HepG2 (cell line): ENCODE data around the gene AGBL1. TPM values are rescaled to one million over a fixed set of nuclear protein-coding genes. Genes with fewer than 3 reads are reported as not detected.

Experiments
- ATAC-seq: fragments of 200-7000 bp; cut with Tn5 transposase; 3 replicates; pipeline ENCODE4 v1.9.1; 2020; ENCODE audit warnings: mild to moderate bottlenecking, moderate library complexity
- BruUV-seq: library from RNA; stranded (reverse); fragments of 400-500 nt; replicated peaks from 2 replicates; lab custom pipeline; 2021; lab: Mats Ljungman, UMichigan
- CTCF ChIA-PET: fragments of 300-600 bp; formaldehyde crosslinking; extraction: SDS; loops from one replicate; lab custom pipeline; 2021; ENCODE audit warnings: low total read pairs, inconsistent platforms, low intra/inter-chr PET ratio; lab: Yijun Ruan, JAX
- POLR2A ChIA-PET: fragments of 350-600 bp; sonication (Branson Sonifier 250); formaldehyde crosslinking; loops from one replicate; lab custom pipeline; 2020; ENCODE audit warnings: antibody characterized with exemption, inconsistent platforms; lab: Yijun Ruan, JAX
- DNase-seq: peaks from one replicate; pipeline ENCODE4 v3.0.0-alpha.2; 2015; ENCODE audit warnings: low spot score
- FAIRE-seq: peaks from 3 replicates; lab custom pipeline; 2011; peaks lifted over from hg19 to GRCh38; lab: Jason Lieb, UNC
- H2AFZ ChIP-seq: one replicate; pipeline ENCODE4 v1.6.1; 2011; ENCODE audit warnings: low read length, inconsistent platforms
- H3K27ac ChIP-seq: fragments of 300-600 bp; 3 replicates; pipeline ENCODE4 v1.8.0; 2011; ENCODE audit warnings: mixed run types, mild to moderate bottlenecking, mixed read lengths, low read length, inconsistent platforms; ENCODE audit not compliant: insufficient read depth; ENCODE audit errors: extremely low read length
- H3K27me3 ChIP-seq, 2 experiments: fragments of 200-600 bp in 1 of 2; 2 replicates in 1 of 2; 3 replicates in 1 of 2; pipeline versions ENCODE4 v1.6.0 to v1.8.0; 2011; ENCODE audit warnings: low read length in 2 of 2, mild to moderate bottlenecking in 2 of 2, moderate library complexity in 2 of 2, inconsistent platforms in 1 of 2; ENCODE audit not compliant: insufficient read depth in 2 of 2, control insufficient read depth in 1 of 2
- H3K36me3 ChIP-seq, 2 experiments: fragments of 200-600 bp in 1 of 2; replicated peaks in 1 of 2; 2 replicates in 1 of 2; 3 replicates in 1 of 2; pipeline versions ENCODE4 v1.5.1 to v1.8.0; 2011; ENCODE audit warnings: low read length in 2 of 2, inconsistent platforms in 1 of 2; ENCODE audit not compliant: insufficient read depth in 2 of 2, control insufficient read depth in 1 of 2
- H3K4me1 ChIP-seq: 2 replicates; pipeline ENCODE4 v1.5.1; 2012; ENCODE audit warnings: low read length, inconsistent platforms; ENCODE audit not compliant: insufficient read depth
- H3K4me2 ChIP-seq: 2 replicates; pipeline ENCODE4 v1.6.0; 2011; ENCODE audit warnings: low read depth, low read length, inconsistent platforms
- H3K4me3 ChIP-seq, 3 experiments: fragments of 200-600 bp in 1 of 3; sonication (generic), shearing (Covaris generic) in 1 of 3; replicated peaks in 1 of 3; 2 replicates each; pipeline ENCODE4 v1.5.1; 2011 to 2016; ENCODE audit warnings: low read length in 3 of 3, inconsistent platforms in 2 of 3, low read depth in 2 of 3, mild to moderate bottlenecking in 2 of 3, control low read depth in 1 of 3, mixed read lengths in 1 of 3; ENCODE audit not compliant: insufficient read depth in 1 of 3
- H3K79me2 ChIP-seq: one replicate; pipeline ENCODE4 v1.6.1; 2011; ENCODE audit warnings: low read length, inconsistent platforms; ENCODE audit not compliant: insufficient read depth
- H3K9ac ChIP-seq: 2 replicates; pipeline ENCODE4 v1.6.0; 2011; ENCODE audit warnings: mild to moderate bottlenecking, low read depth, low read length, inconsistent platforms; ENCODE audit not compliant: insufficient read depth
- H3K9me3 ChIP-seq: 2 replicates; pipeline ENCODE4 v1.5.1; 2012; ENCODE audit warnings: mild to moderate bottlenecking, low read length
- H4K20me1 ChIP-seq: 2 replicates; pipeline ENCODE4 v1.6.0; 2011; ENCODE audit warnings: inconsistent platforms, mild to moderate bottlenecking, low read length, moderate library complexity; ENCODE audit not compliant: insufficient read depth
- ARID4A ChIP-seq: sonication (generic); formaldehyde crosslinking; IDR thresholded peaks from 2 replicates; pipeline ENCODE4 v1.5.0; 2020; ENCODE audit warnings: mild to moderate bottlenecking, missing genetic modification reagents, borderline replicate concordance
- BATF2 ChIP-seq: sonication (generic); formaldehyde crosslinking; IDR thresholded peaks from 2 replicates; pipeline ENCODE4 v1.8.0; 2022; ENCODE audit warnings: mild to moderate bottlenecking, missing genetic modification reagents, moderate library complexity
- CERS6 ChIP-seq: sonication (generic); formaldehyde crosslinking; IDR thresholded peaks from 2 replicates; pipeline ENCODE4 v1.5.0; 2020; ENCODE audit warnings: missing genetic modification reagents
- MBD4 ChIP-seq: IDR thresholded peaks from 2 replicates; pipeline ENCODE4 v1.6.1; 2012; ENCODE audit warnings: low read length, inconsistent platforms, borderline replicate concordance
- NFIC ChIP-seq: IDR thresholded peaks from 2 replicates; pipeline ENCODE4 v1.6.1; 2012; ENCODE audit warnings: mild to moderate bottlenecking, low read length, inconsistent platforms
- REL ChIP-seq: sonication (generic); formaldehyde crosslinking; conservative IDR thresholded peaks from 2 replicates; pipeline ENCODE4 v1.8.0; 2022; ENCODE audit warnings: mild to moderate bottlenecking, missing genetic modification reagents, moderate library complexity
- RELA ChIP-seq: sonication (generic); formaldehyde crosslinking; IDR thresholded peaks from 2 replicates; pipeline ENCODE4 v1.4.0; 2020; ENCODE audit warnings: missing genetic modification reagents
- SIX4 ChIP-seq: sonication (generic); formaldehyde crosslinking; IDR thresholded peaks from 2 replicates; pipeline ENCODE4 v1.4.0; 2020; ENCODE audit warnings: missing genetic modification reagents
- ZBTB7B ChIP-seq: sonication (generic); formaldehyde crosslinking; IDR thresholded peaks from 2 replicates; pipeline ENCODE4 v1.4.0; 2020; ENCODE audit warnings: missing genetic modification reagents
- ZBTB8A ChIP-seq: sonication (generic); formaldehyde crosslinking; IDR thresholded peaks from 2 replicates; pipeline ENCODE4 v1.4.0; 2020; ENCODE audit warnings: mild to moderate bottlenecking, low read depth, missing genetic modification reagents, borderline replicate concordance
- ZNF160 ChIP-seq: sonication (generic); formaldehyde crosslinking; IDR thresholded peaks from 2 replicates; pipeline ENCODE4 v1.8.0; 2022; ENCODE audit warnings: mild to moderate bottlenecking, inconsistent platforms, missing genetic modification reagents
- ZNF234 ChIP-seq: sonication (generic); formaldehyde crosslinking; conservative IDR thresholded peaks from 2 replicates; pipeline ENCODE4 v1.5.1; 2020; ENCODE audit warnings: mild to moderate bottlenecking, missing genetic modification reagents
- ZNF30 ChIP-seq: sonication (generic); formaldehyde crosslinking; IDR thresholded peaks from 2 replicates; pipeline ENCODE4 v1.5.0; 2020; ENCODE audit warnings: mild to moderate bottlenecking, missing genetic modification reagents
- ZNF382 ChIP-seq: sonication (generic); formaldehyde crosslinking; IDR thresholded peaks from 2 replicates; pipeline ENCODE4 v1.5.0; 2020; ENCODE audit warnings: missing genetic modification reagents, mild to moderate bottlenecking, borderline replicate concordance
- ZNF441 ChIP-seq: sonication (generic); formaldehyde crosslinking; IDR thresholded peaks from 2 replicates; pipeline ENCODE4 v1.7.0; 2021; ENCODE audit warnings: missing genetic modification reagents, borderline replicate concordance
- ZNF616 ChIP-seq: sonication (generic); formaldehyde crosslinking; IDR thresholded peaks from 2 replicates; pipeline ENCODE4 v1.5.0; 2020; ENCODE audit warnings: low read depth, mild to moderate bottlenecking, missing genetic modification reagents
- ZNF749 ChIP-seq: sonication (generic); formaldehyde crosslinking; IDR thresholded peaks from 2 replicates; pipeline ENCODE4 v1.8.0; 2022; ENCODE audit warnings: mild to moderate bottlenecking, missing genetic modification reagents, moderate library complexity, borderline replicate concordance
- ZNF816 ChIP-seq: sonication (generic); formaldehyde crosslinking; IDR thresholded peaks from 2 replicates; pipeline ENCODE4 v1.8.0; 2022; ENCODE audit warnings: missing genetic modification reagents, mild to moderate bottlenecking, borderline replicate concordance
- ZNF841 ChIP-seq: sonication (generic); formaldehyde crosslinking; IDR thresholded peaks from 2 replicates; pipeline ENCODE4 v1.8.1; 2023; ENCODE audit warnings: missing genetic modification reagents, borderline replicate concordance
- WGBS: methylation state at CpG from one replicate; pipeline ENCODE4 v1.1.6; 2017; ENCODE audit warnings: low lambda C conversion rate; 5-methylcytosine and 5-hydroxymethylcytosine counted together
- in situ Hi-C: cut with HindIII; loops from 2 replicates; pipeline ENCODE4 v1.10.0; 2017; ENCODE audit warnings: low pct_unique_long_range_greater_than_20kb; ENCODE audit not compliant: extremely low pct_ligation_motif_present
- intact Hi-C: fragments of 100-400 bp; cut with micrococcal nuclease; formaldehyde crosslinking; loops from one replicate; pipeline ENCODE4 v1.10.0; 2022; ENCODE audit not compliant: unreplicated experiment
- polyA plus RNA-seq, 8 experiments: library from polyadenylated mRNA; depleted of rRNA in 3 of 8; stranded (reverse) in 7 of 8; unstranded in 1 of 8; fragments of >200 nt; fragmentation: Illumina TruSeq in 4 of 8; extraction: Trizol in 4 of 8; gene quantifications; 2 replicates each; pipeline versions ENCODE4 v1.2.1 to v1.2.3, GENCODE V29; 2011 to 2016; ENCODE audit warnings: low read depth in 4 of 8, missing spikeins in 1 of 8, mixed read lengths in 1 of 8; ENCODE audit not compliant: insufficient read depth in 1 of 8
- total RNA-seq, 5 experiments: library from RNA; depleted of rRNA; stranded (reverse); fragments of >200 nt; fragmentation: Illumina TruSeq; extraction: Trizol; gene quantifications; 2 replicates each; pipeline ENCODE4 v1.2.3, GENCODE V29; 2016; ENCODE audit warnings: low read depth in 1 of 5

AGBL1 gene
- total and polyA plus RNA-seq, 2 of the 13 experiments (the other 11 are each of a cell fraction or from before 2014, with no cell fraction given): 0.01 TPM; not detected in 1

GRCh38 chr15:86833595-86833994 lies 753.9 kb downstream of the AGBL1 start (continued):
- TF ChIP-seq BATF2 (no peak), ZNF160 (CRISPR knock-in tag) (no peak), ZNF841 (CRISPR knock-in tag) (no peak), NFIC (no peak), ZNF30 (no peak), MBD4 (no peak), ZBTB8A (no peak), ZNF616 (CRISPR knock-in tag) (no peak)
- TF ChIP-seq, all 625 proteins: peak for 0

- in situ Hi-C loops (no loop called here), intact Hi-C loops (no loop called here)
- no peak overlapping the region for H3K9ac ChIP-seq
- no TSS peak for BruUV-seq
- H2AFZ ChIP-seq: no peak overlapping the region
- no peaks in the 10 kb centered on the region for H3K36me3 ChIP-seq
- no peaks in the 10 kb centered on the region for H3K27me3 ChIP-seq
- no peak overlapping the region for H3K27ac ChIP-seq
- H3K79me2 ChIP-seq: no peaks in the 10 kb centered on the region
- H3K4me3 ChIP-seq: no peak overlapping the region
- no peak overlapping the region for H3K4me2 ChIP-seq
- DNase-seq (no peak), ATAC-seq (no peak), FAIRE-seq (no peak)
- H4K20me1 ChIP-seq: no peaks in the 10 kb centered on the region
- ChIA-PET POLR2A (no interaction called here), CTCF (no interaction called here)
- WGBS: 20% methylated on average over 7 of the region's 7 CpGs
- H3K4me1 ChIP-seq: no peaks in the 10 kb centered on the region
- H3K9me3 ChIP-seq: peaks cover 94% of the 10 kb centered on the region
- TF ChIP-seq ZNF441 (no peak), CERS6 (no peak), ZBTB7B (CRISPR knock-in tag) (no peak), ZNF382 (CRISPR knock-in tag) (no peak), ZNF234 (CRISPR knock-in tag) (no peak), SIX4 (no peak), ZNF816 (CRISPR knock-in tag) (no peak), ARID4A (CRISPR knock-in tag) (no peak), REL (no peak), ZNF749 (CRISPR knock-in tag) (no peak), RELA (CRISPR knock-in tag) (no peak)
Observed at GRCh38 chr15:86834115-86834863, 754.6 kb downstream of the AGBL1 start.
